ENCODE results near the gene BCL2L2.
A peak's percentile ranks its signal among the peaks of the same experiment; 100 is the strongest.

The BCL2L2 gene

DNA sequence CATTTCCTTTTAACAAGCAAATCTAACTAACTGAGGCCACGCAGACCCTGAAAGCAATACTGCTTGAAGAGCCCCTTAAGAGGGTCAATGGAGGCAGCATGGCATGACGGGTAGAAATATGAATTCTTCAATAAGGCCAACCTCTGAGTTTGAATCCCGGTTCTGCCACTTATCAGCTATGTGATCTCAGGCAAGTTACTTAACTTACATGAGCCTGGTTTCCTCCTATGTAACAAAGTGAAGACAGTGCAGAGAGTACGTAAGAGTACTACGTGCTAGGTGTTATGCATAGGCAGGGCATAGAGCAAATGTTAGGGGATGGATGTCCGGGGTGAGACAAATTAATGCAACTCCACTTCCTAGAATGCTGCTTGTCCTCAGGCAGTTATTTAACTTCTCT is 25.4 kb upstream of the BCL2L2 start:
- DNase-seq (ENCODE audit: insufficient read length, low spot score) (no peak), FAIRE-seq (no peak)
- TF ChIP-seq, protein P1, sequence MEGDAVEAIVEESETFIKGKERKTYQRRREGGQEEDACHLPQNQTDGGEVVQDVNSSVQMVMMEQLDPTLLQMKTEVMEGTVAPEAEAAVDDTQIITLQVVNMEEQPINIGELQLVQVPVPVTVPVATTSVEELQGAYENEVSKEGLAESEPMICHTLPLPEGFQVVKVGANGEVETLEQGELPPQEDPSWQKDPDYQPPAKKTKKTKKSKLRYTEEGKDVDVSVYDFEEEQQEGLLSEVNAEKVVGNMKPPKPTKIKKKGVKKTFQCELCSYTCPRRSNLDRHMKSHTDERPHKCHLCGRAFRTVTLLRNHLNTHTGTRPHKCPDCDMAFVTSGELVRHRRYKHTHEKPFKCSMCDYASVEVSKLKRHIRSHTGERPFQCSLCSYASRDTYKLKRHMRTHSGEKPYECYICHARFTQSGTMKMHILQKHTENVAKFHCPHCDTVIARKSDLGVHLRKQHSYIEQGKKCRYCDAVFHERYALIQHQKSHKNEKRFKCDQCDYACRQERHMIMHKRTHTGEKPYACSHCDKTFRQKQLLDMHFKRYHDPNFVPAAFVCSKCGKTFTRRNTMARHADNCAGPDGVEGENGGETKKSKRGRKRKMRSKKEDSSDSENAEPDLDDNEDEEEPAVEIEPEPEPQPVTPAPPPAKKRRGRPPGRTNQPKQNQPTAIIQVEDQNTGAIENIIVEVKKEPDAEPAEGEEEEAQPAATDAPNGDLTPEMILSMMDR (IDR thresholded peaks at IDR 0.05; ENCODE audit: insufficient read depth, missing control alignments), result no peak

DNA sequence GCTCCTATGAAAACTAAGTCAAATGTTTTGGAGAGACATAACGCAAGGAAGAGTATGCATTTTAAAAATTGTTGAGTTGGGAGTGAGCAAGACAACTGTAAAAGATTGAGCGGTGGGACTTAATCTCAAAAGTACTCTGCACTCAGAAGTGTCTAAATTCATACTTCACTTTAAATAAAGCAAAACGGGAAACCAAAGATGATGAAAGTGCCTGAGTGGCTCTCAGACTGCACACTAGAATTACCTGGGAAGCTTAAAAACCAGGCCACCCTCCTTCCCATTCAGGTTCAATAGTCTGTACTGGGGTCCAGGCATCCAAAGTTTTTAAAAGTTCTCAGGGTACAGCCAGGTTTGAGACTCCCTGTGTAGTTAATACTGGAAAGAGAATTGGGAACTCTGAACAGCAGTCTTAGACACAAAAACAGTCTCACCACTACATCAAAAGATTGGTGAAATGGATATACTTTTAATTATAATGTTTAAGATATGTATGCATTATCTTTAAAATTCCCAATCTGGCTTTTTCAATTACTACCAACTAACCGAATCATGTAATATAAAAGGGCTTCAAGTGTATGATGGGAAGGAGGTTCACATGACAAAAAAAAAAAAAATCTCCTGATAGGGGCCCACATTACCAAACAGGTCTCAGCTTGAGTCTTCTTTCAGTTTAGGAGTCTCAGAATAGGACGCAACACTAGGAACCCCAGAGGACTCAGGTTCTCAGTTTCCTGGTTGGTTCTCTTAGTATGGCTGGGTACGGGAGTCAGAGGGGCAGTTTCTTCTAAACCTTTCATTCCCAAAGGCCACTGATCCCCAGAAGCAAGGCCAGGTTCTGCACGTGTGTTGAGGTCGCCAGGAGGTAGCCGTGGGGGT is 21.7 kb upstream of the BCL2L2 start:
- no peak for FAIRE-seq
- TF ChIP-seq, protein P1 (IDR thresholded peaks at IDR 0.05; ENCODE audit: insufficient read depth, missing control alignments), result no peak
- no peak for DNase-seq (ENCODE audit: insufficient read length, low spot score)

DNA sequence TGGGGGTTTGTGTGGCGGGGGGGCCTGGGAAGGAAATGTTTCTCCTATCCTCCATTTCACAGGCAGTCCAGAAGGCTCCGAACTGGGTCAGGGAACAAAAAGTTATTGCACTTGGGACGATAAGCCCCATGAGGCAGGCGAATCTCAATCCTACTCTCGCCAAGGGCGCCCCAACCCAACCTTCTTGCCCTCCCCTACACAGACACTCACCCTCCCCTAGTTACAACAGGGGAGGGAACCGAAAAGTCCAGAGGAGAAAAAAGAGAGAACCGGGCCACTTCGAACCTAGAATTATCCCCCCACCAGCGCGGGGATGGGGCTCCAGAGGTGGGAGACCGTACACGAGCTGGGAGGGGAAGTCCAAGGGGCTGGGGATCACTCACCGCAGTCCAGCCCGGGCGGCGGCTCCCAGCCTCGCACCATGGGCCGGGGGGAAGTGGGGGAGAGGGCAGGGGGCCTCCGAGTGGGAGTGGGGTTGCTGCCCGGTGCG is 21.1 kb upstream of the BCL2L2 start:
- TF ChIP-seq, protein P1 (IDR thresholded peaks at IDR 0.05; ENCODE audit: insufficient read depth, missing control alignments), result no peak
- DNase-seq (ENCODE audit: insufficient read length, low spot score) (no peak), FAIRE-seq (no peak)

- TF ChIP-seq, protein P1 (IDR thresholded peaks at IDR 0.05; ENCODE audit: insufficient read depth, missing control alignments), result no peak
- DNase-seq (ENCODE audit: insufficient read length, low spot score) (peak; percentile 88), FAIRE-seq (no peak)
These were observed 20.4 kb upstream of the BCL2L2 start, which contains the start of gene HOMEZ for GRCh38 chr14:23286020-23286901. Gene HOMEZ (minus strand): TSS chr14:23286132. CDS start chr14:23285952, 180 bp downstream.

DNA sequence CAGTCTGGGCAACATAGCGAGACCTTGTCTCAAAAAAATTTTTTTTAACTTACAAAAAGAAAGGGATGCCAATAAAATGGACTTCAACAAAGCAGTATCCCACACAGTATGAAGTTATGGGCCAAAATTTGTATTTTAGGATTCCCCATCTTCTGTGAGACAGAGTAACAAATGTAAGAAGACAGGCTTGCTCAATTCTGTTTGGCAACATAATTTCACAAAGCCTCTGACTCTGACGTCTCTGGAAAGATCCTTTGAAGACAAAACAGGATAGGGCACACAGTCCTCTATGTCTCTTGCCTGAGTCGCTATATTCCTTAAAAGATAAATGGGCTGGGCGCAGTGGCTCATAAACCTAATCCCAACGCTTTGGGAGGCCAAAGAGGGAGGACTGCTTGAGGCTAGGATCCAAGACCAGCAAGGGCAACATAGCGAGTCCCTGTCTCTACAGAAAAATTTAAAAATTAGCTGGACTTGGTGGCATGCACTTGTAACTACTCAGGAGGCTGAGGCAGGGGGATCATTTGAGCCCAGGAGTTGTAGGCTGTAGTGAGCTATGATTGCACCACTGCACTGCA is 19.6 kb upstream of the BCL2L2 start:
- no peak for DNase-seq (ENCODE audit: insufficient read length, low spot score)
- FAIRE-seq, result no peak
- TF ChIP-seq, protein P1 (IDR thresholded peaks at IDR 0.05; ENCODE audit: insufficient read depth, missing control alignments), result no peak

DNA sequence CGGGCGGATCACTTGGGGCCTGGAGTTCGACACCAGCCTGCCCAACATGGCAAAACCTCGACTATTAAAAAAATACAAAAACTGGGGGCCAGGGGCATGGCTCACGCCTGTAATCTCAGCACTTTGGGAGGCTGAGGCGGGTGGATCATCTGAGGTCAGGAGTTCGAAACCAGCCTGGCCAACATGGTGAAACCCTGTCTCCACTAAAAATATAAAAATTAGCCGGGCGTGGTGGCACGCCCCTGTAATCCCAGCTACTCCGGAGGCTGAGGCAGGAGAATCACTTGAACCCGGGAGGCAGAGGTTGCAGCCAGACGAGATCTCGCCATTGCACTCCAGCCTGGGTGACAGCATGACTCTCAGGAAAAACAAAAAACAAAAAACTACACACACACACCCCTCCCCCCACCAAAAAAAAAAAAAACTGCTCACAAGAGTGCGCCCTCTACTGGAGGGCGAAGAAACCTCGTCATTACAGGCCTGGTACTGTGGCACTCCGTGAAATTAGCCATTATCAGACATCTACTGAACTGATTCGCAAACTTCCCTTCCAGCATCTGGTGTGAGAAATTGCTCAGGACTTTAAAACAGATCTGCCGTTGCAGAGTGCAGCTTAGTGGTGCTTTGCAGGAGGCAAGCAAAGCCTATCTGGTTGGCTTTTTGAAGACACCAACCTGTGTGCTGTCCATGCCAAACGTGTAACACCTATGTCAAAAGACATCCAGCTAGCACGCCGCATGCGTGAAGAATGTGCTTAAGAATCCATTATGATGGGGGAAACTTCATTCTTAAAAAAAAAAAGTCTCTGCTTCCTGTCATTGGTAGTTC is 11.7 kb upstream of the BCL2L2 start:
- FAIRE-seq, result no peak
- DNase-seq (ENCODE audit: insufficient read length, low spot score), result no peak
- TF ChIP-seq, protein P1 (IDR thresholded peaks at IDR 0.05; ENCODE audit: insufficient read depth, missing control alignments), result peak; percentile 75

All from D721Med (cell line).